GM21528 (cell line): ENCODE results near the gene PHKA1.
"Not testable (repeated sequence)": the region's sequence is repeated elsewhere in the genome, so short reads cannot be mapped to it uniquely, and the experiment has no call there.

Experiments used
- ATAC-seq: cut with Tn5 transposase; IDR thresholded peaks from one replicate; pipeline ENCODE4 v1.9.1; 2021; ENCODE audit warnings: mild to moderate bottlenecking, moderate library complexity; ENCODE audit not compliant: unreplicated experiment, low FRiP score

The PHKA1 gene

DNA sequence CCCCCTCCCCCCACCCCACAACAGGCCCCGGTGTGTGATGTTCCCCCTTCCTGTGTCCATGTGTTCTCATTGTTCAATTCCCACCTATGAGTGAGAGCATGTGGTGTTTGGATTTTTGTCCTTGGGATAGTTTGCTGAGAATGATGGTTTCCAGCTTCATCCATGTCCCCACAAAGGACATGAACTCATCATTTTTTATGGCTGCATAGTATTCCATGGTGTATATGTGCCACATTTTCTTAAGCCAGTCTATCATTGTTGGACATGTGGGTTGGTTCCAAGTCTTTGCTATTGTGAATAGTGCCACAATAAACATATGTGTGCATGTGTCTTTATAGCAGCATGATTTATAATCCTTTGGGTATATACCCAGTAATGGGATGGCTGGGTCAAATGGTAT lies 40.2 kb downstream of the PHKA1 start:
- ATAC-seq = not testable (repeated sequence)

DNA sequence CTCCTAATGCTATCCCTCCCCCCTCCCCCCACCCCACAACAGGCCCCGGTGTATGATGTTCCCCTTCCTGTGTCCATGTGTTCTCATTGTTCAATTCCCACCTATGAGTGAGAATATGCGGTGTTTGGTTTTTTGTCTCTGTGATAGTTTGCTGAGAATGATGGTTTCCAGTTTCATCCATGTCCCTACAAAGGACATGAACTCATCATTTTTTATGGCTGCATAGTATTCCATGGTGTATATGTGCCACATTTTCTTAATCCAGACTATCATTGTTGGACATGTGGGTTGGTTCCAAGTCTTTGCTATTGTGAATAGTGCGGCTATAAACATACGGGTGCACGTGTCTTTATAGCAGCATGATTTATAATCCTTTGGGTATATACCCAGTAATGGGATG lies 44.6 kb downstream of the PHKA1 start:
- ATAC-seq = not testable (repeated sequence)

DNA sequence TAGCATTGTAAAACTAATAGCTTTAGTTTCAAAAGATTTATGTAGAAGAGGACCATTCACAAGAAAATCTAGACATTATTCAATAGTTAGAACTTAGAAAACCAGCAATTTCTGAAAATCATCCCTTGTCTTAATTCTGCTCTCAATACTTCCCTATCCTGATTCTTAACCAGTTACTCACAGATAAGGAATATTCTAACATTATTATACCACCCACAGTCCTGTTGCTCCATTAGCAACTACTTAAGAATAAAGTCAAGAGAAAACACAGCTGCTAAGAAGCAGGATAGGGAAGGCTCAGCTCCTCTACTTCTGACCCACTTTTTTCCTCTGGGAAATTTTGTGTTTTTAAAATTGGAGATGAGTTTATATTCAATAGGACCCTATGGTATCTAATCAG lies 47.7 kb downstream of the PHKA1 start:
- ATAC-seq = no peak

DNA sequence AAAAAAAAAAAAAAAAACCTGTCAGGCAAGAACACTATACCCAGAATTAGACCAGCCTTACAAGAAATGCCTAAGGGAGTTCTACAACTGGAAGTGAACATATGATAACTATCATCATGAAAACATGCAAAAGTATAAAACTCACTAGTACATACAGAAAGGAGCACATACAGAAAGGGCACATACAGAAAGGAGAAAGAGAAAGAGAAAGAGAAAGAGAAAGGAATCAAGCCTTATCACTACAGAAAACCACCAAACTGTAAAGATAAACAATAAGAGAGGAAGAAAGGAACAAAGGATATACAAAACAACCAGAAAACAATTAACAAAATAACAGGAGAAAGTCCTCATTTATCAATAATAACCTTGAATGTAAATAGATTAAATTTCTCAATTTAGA lies 50.4 kb downstream of the PHKA1 start:
- no peak for ATAC-seq

DNA sequence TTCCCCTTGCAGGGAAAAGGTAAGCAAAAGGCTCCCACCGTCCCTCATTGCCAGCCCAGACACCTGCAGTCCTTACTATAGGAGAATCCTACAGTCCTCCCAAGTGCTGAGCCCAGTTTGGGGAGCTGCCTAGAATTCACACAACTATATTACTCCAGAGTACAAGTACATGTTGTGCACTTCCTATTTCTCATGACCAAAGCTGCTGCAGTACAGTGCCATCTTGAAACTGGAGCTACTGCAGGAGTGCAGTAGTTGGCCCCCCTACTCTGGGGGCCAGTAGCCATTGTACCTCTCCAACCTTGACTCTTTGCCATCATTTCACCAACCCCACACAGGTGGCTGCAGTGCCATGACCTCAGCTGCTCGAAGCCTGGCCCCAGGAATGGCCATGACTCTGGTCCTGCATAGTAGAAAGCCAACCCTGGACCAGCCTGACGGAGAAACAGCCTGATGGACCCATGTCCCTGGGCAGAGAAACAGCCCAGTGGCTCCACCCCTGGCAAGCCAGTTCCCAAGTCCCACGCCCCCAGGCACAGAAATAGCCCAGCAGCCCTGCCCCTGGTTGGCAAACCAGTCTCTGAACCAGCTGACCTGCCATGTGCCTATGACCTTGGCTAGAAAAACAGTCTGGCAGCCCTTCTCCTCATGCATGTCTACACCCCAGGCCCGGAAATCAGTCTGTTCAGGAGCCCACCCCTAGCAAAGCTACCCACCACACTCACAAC lies 51.9 kb downstream of the PHKA1 start:
- ATAC-seq = no peak

DNA sequence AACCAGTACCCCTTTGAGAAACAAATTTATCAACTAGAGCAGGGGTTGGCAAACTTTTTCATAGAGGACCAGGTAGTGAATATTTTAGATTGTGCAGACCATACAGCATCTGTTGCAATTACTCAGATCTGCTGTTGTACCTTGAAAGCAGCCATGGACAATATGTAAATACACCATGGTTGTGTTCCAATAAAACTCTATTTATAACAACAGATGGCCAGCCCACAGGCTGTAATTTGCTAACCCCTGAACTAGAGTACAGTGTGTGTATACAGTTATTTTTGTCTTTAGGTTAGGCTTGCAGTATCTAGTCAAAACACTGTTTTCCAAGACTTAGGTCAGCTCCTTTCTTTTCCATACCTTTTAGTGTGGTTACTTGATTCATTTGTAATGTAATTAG lies 54.4 kb downstream of the PHKA1 start:
- no peak for ATAC-seq

DNA sequence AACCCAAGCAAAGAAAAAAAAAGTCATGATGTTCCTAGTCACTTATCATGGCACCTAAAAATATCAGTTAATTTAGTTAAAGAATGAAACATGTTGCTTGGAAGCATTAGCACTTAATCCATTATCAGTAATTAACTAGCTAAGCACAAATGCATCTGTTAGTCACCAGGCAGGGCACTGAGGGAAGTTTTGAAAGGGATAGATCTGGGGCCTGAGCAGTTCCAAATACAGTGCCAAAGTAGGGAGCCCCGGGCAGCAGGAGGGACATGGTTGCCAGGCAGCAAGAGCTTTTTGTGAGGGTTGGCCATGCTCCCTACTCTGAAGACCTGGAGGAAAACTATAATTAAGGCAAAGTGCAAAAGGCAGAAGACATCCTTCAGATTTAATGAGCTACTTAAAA lies 62.0 kb downstream of the PHKA1 start:
- ATAC-seq = no peak

DNA sequence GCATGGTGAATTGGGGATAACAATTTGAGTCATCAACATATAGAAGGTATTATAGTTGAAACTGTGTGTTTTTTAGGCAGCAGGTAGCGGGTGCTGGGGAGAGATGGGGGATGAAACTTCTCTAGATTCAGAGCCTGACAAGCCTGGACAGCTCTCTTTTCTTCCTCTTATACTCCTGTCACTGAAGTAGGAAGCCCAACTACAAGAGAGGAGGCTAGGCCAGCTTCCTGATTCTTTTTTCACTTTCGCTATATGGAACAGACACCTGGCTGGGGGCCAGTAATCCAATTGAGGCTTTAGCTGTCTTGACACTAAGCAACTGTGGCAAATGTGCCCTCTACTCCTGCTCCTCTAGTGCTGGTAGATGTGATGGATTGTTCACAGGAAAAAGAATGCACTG lies 69.2 kb downstream of the PHKA1 start:
- ATAC-seq = no peak

DNA sequence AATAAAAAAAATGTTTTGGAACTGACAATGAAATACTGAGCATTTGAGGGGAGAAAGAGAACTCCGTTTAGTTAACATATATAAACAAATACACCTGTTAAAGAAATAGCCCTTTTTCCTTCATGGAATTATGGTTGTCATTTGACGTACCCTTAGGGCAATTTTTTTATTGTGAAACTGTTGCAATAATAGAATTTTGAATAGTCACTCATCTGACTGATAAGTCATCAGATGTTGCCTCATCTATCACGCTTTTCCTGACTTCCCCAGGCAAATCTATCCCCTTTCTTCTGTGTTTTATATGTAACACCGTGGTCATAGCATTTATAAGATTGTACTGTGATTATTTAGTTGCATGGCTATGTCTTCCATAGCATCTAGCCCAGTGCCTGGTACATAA lies 72.5 kb downstream of the PHKA1 start:
- no peak for ATAC-seq

DNA sequence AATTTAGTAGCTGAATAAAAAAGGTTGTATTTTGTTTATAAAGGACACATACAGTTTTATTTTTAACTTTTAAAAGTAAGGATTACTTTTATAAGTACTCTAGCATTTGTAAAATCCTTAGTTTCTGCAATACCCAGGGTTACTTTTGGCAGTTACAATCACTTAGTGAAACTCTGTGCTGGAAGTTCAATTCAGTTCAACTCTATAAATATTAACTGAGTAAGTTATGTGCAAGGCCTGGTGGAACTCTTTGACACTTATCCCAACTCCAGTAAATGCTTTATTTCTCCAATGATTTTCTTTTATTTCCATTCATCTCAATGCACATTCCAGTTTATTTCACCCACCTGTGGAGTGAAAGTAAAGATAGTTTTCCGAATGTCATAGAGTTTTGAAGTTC lies 78.2 kb downstream of the PHKA1 start:
- no peak for ATAC-seq

DNA sequence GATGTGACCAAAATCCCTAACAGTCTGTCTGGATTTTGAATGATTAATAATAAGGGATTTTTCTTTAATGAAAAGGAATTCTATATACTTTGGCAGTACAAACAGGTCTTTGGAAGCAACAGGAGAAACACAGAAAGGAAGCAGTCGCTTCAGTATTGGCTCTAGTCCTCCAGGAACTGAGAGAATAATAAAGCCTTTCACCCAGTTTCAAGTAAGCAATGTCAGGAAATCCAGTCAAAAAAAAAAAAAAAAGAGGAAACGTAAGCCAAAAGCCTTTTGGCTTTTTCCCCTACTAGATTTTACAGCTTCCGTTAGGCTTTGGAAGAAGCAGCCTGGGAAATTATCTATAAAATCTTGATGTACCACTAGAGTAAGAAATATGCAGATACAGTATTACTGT lies 79.8 kb downstream of the PHKA1 start:
- no peak for ATAC-seq

DNA sequence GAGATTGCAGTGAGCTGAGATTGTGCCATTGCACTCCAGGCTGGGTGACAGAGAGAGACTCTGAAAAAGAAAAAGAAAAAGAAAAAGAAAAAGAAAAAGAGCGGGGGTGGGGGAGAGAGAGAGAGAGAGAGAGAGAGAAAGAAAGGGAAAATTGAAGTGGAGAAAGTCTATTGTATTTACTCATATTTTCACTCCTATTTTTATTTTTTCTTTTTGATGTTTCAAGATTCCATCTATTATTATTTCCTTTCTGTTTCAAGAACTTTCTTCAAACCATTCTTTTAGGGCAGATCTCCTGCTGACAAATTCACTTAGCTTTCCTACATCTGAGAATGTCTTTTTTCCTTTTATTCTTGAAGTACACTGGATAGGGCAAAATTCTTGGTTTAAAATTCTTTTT lies 83.9 kb downstream of the PHKA1 start:
- ATAC-seq = no peak

DNA sequence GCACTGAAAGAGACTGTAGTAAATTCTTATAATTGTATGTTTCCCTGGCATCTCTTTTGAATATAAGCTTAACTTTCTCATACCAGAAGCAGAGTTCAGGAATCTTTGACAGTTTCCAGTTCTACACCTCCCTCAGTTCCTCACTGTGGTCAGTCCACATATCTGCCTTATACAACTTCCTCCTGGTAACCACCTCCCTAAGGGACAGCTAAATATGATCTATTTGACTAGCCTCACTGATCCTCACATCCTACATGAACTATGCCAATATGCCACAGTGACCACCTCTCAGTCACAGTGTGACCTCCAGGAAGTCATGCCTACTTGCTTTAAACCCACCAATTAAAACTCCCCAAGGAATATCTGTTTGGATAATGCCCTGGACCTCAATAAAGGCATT lies 89.9 kb downstream of the PHKA1 start:
- ATAC-seq = no peak

DNA sequence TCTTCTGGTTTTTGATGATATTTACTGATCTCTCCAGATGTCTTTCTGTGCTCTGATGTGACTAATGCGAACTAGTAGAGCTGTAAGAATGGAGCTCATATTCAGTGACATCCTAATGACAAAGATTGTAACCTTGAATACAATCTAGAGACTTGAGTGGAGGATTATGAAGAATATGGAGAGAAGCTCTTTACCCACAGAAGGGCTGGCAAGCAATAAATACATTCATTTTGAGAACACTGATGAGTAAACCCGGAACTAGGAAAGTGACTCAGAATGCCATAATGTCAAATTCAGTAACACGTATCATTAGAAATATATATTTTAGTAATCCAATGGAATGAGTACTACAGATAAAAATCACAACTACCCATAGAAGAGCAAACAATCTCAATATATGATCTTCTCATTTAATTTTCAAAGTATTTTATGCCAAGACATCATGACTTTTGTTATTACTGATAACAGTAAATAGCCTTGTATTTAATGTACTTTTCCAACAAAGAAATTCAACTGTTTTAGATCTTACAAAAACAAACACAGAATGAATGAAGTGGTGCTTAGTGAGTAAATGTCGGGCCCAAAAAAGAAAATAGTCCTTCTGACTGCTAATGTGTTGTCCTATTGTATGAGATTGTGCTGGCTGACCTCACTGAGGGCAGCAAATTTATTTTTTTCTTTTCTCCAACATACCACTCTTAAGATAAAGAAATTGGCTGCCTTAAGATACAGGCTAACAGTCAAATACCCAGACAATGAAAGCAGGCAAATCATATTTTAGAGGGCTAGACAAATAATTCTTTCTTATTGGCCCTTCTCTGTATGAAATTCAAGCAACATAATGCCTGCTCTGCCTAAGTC lies 92.3 kb downstream of the PHKA1 start:
- ATAC-seq = peak; percentile 74

DNA sequence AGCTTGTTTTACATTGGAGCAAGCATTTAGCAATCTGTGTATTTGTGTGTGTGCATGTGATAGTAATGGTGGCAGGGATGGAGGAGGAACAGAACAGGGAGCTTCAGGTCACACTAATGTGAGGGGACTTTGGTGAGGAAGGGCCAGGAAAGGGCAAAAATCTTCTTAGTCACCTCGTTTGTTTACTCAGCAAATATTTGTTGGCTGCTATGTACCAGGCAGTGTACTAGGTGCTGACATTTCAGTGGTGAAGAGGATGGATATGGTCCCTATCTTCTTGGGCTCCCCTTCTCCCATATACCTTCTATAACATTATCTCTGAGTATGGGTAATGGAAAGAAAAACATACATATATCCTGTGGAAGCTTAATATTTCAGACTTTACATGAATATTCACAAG lies 92.9 kb downstream of the PHKA1 start:
- ATAC-seq = no peak

DNA sequence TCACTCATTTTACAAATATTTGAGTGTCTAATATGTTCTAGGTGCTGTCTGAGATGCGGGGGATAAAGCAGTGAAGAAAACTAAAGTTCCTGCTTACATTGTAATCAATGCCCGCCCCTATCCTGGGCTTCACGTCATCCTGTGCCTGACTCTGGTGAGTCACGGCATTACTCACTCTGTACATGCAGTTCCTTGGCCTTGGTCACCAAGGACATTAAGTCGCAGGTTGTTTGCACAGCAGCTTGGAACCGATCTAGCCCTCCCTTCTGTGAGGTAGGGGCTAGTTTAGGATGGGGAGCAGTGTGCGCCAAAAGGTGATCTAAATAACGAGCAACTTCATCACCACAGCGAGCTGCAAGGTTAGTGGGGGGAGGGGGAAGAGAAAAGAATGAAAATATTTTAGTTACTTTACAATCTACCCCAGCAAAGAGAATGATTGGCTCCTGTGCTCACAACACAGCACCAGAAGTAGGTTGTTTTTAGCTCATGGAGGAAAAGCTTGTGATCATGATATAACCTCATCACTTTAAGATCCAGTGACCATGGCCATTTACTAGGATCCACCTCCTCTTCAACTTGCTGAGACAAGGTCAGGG lies 93.5 kb downstream of the PHKA1 start:
- ATAC-seq = no peak

DNA sequence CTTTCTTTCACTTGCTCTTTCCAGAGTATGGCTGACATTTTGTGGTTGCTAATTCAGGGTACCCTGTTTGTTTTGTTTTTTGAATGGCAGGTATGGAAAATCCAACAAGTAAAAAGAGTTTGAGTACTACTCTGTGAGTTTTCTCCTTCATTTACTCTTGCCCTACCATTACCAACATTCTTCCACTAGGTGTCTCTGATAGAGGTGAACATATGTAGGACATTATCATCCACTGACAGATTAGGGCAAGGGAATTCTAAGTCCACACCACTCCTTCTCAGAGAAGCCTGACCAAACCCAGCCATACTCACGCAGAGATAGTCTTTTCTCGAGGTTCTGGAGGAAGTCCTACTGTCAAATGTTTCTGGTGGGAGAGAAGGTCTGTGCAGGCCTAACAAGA lies 104.8 kb downstream of the PHKA1 start:
- no peak for ATAC-seq

DNA sequence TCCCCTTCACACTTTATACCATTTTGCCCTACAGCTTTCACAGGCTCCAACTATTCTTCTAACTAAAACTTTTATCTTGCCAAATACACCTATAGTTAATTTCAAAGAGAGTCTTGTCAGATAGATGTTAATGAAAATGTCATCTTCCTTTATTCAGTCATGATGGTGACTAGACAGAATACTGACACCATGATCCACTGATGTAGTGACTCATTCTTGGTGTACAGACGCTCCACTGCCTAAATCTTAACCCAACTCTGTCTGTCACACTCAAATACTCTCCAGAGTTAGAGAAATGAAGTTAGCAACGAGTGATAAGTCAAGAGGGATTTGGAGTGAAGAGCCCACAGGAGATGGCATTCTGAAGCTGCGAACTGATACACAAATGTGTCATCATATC lies 109.4 kb downstream of the PHKA1 start:
- no peak for ATAC-seq

DNA sequence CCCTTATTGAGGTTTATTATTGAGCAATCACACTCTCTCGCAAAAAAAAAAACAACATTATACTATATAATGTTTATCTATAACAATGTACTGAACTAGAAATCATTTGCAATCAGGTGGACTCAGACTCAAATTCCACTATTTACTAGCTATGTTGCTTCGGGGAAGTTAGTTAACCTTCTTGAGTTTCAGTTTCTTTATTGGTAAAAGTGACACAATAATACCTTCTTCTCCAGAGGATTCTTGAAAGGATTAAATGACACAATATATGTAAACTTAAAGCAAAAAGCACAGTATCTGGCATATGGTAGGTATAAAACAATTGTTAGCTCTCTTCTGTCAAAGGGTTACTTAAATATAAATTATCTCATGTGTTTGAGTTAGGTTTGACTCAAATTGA lies 110.0 kb downstream of the PHKA1 start:
- ATAC-seq = no peak

DNA sequence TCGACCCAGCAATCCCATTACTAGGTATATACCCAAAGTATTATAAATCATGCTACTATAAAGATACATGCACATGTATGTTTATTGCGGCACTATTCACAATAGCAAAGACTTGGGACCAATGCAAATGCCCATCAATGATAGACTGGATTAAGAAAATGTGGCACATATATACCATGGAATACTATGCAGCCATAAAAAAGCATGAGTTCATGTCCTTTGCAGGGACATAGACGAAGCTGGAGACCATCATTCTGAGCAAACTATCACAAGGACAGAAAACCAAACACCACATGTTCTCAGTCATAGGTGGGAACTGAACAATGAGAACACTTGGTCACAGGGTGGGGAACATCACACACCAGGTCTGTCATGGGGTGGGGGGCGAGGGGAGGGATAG lies 123.1 kb downstream of the PHKA1 start:
- not testable (repeated sequence) for ATAC-seq

DNA sequence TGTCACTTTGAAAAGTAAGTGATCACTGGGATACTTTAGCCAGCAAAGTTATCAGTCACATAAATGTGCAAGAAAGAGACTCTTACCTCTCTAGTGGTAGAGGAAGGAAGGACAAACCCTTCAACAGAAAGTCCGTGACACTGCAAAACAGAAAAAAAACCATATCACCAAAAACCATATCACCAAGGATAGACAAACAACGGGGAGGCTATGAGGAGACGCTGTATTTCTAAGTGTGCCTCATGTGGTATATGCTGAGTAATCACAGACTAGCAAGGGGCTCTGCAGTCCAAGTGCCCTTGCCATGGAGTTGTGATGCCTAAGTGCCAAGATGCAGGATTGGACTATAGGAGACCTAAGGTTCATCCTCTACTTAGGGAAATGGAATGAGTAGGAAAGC lies 129.9 kb downstream of the PHKA1 start:
- ATAC-seq = no peak
